Liver (tissue), 9 donors: Measurements from ENCODE around the gene SALL1. TPM values are rescaled to one million over a fixed set of nuclear protein-coding genes. Genes with fewer than 3 reads are reported as not detected.

ENCODE experiments used
- DNase-seq: peaks from one replicate; pipeline ENCODE4 v3.0.0-alpha.2; 2017; ENCODE audit warnings: low spot score
- H3K27ac ChIP-seq, 2 donors: one replicate each; pipeline ENCODE4 v1.7.0; 2013; ENCODE audit warnings: inconsistent platforms in 2 of 2, low read length in 2 of 2, control low read depth in 1 of 2, low read depth in 1 of 2, mild to moderate bottlenecking in 1 of 2
- H3K27me3 ChIP-seq, 4 donors: one replicate each; pipeline versions ENCODE4 v1.6.1 to v1.7.0; 2013; ENCODE audit warnings: low read length in 3 of 4, inconsistent platforms in 1 of 4, mild to moderate bottlenecking in 1 of 4, moderate library complexity in 1 of 4; ENCODE audit not compliant: control insufficient read depth in 4 of 4, insufficient read depth in 4 of 4
- H3K36me3 ChIP-seq, 4 donors: one replicate each; pipeline versions ENCODE4 v1.6.1 to v1.7.0; 2013; ENCODE audit warnings: low read length in 3 of 4, mild to moderate bottlenecking in 3 of 4, low read depth in 1 of 4, moderate library complexity in 1 of 4; ENCODE audit not compliant: control insufficient read depth in 4 of 4, insufficient read depth in 3 of 4
- H3K4me1 ChIP-seq, 4 donors: one replicate each; pipeline versions ENCODE4 v1.6.1 to v1.7.0; 2013; ENCODE audit warnings: low read length in 3 of 4, mild to moderate bottlenecking in 3 of 4, moderate library complexity in 1 of 4; ENCODE audit not compliant: control insufficient read depth in 4 of 4, insufficient read depth in 4 of 4
- H3K4me3 ChIP-seq, 3 donors: one replicate each; pipeline versions ENCODE4 v1.6.1 to v1.7.0; 2013; ENCODE audit warnings: low read length in 3 of 3, control low read depth in 1 of 3, low read depth in 1 of 3, mild to moderate bottlenecking in 1 of 3
- H3K9ac ChIP-seq, 2 donors: one replicate each; pipeline ENCODE4 v1.7.0; 2013; ENCODE audit warnings: low read length in 2 of 2, mild to moderate bottlenecking in 2 of 2, moderate library complexity in 2 of 2, control low read depth in 1 of 2, low read depth in 1 of 2
- H3K9me3 ChIP-seq, 4 donors: one replicate each; pipeline versions ENCODE4 v1.6.1 to v1.7.0; 2013; ENCODE audit warnings: low read length in 3 of 4; ENCODE audit not compliant: control insufficient read depth in 4 of 4
- EGR1 ChIP-seq, 2 donors: IDR thresholded peaks; 2 replicates each; pipeline ENCODE4 v1.6.1; 2016 to 2018; ENCODE audit warnings: antibody characterized with exemption in 2 of 2, low read depth in 2 of 2
- FOXA1 ChIP-seq: IDR thresholded peaks from 2 replicates; pipeline ENCODE4 v1.6.1; 2016; ENCODE audit warnings: antibody characterized with exemption
- FOXA2 ChIP-seq: IDR thresholded peaks from 2 replicates; pipeline ENCODE4 v1.6.1; 2016; ENCODE audit warnings: antibody characterized with exemption
- GABPA ChIP-seq, 2 donors: IDR thresholded peaks in 1 of 2; conservative IDR thresholded peaks in 1 of 2; 2 replicates each; pipeline ENCODE4 v1.6.1; 2016; ENCODE audit warnings: antibody characterized with exemption in 2 of 2, mild to moderate bottlenecking in 1 of 2, moderate library complexity in 1 of 2
- HNF4A ChIP-seq, 2 donors: conservative IDR thresholded peaks; 2 replicates each; pipeline ENCODE4 v1.6.1; 2016; ENCODE audit warnings: antibody characterized with exemption in 2 of 2, mild to moderate bottlenecking in 2 of 2
- HNF4G ChIP-seq: IDR thresholded peaks from 2 replicates; pipeline ENCODE4 v1.6.1; 2016; ENCODE audit warnings: antibody characterized with exemption
- JUND ChIP-seq, 2 donors: IDR thresholded peaks; 2 replicates each; pipeline ENCODE4 v1.6.1; 2016; ENCODE audit warnings: antibody characterized with exemption in 2 of 2
- NR2F2 ChIP-seq: IDR thresholded peaks from 2 replicates; pipeline ENCODE4 v1.6.1; 2016; ENCODE audit warnings: antibody characterized with exemption
- RAD21 ChIP-seq, 2 donors: IDR thresholded peaks; 2 replicates each; pipeline ENCODE4 v1.6.1; 2016; ENCODE audit warnings: antibody characterized with exemption in 2 of 2, mild to moderate bottlenecking in 2 of 2
- RXRA ChIP-seq, 2 donors: IDR thresholded peaks; 2 replicates each; pipeline ENCODE4 v1.6.1; 2017 to 2018; ENCODE audit warnings: antibody characterized with exemption in 2 of 2, mild to moderate bottlenecking in 1 of 2
- SP1 ChIP-seq: IDR thresholded peaks from 2 replicates; pipeline ENCODE4 v1.6.1; 2018; ENCODE audit warnings: antibody characterized with exemption, mild to moderate bottlenecking
- TAF1 ChIP-seq: conservative IDR thresholded peaks from 2 replicates; pipeline ENCODE4 v1.6.1; 2016; ENCODE audit warnings: antibody characterized with exemption, mild to moderate bottlenecking
- YY1 ChIP-seq: IDR thresholded peaks from 2 replicates; pipeline ENCODE4 v1.6.1; 2016; ENCODE audit warnings: antibody characterized with exemption, mild to moderate bottlenecking
- WGBS: extraction: QIAGEN DNeasy Blood & Tissue Kit; methylation state at CpG from one replicate; pipeline ENCODE4 v1.1.7; 2013; 5-methylcytosine and 5-hydroxymethylcytosine counted together
- polyA plus RNA-seq, 2 donors: library from polyadenylated mRNA; stranded (reverse) in 1 of 2; unstranded in 1 of 2; fragments of 200-250 nt in 1 of 2; fragments of >200 nt in 1 of 2; fragmentation: Nextera tagmentation in 1 of 2; extraction: Ambion mirVana in 1 of 2; gene quantifications; one replicate each; pipeline versions ENCODE4 v1.2.1 to v1.2.3, GENCODE V29; 2013 to 2015
- total RNA-seq, 2 donors: library from RNA; depleted of rRNA; stranded (reverse); fragments of >200 nt; gene quantifications; one replicate each; pipeline ENCODE4 v1.2.3, GENCODE V29; 2014
- TF ChIP-seq, protein P1 (sequence below): IDR thresholded peaks from 2 replicates; pipeline ENCODE4 v1.6.1; 2016; ENCODE audit warnings: antibody characterized with exemption
- TF ChIP-seq, protein P2 (sequence below): IDR thresholded peaks from 2 replicates; pipeline ENCODE4 v1.6.1; 2016; ENCODE audit warnings: antibody characterized with exemption
- TF ChIP-seq, protein P3 (sequence below): fragments of 150-350 bp; IDR thresholded peaks from 2 replicates; pipeline ENCODE4 v1.5.1; 2017; ENCODE audit warnings: improper control_type of control experiment, low read depth, low read length; ENCODE audit not compliant: missing input control
- TF ChIP-seq, protein P4 (sequence below): IDR thresholded peaks from 2 replicates; pipeline ENCODE4 v1.6.1; 2016; ENCODE audit warnings: antibody characterized with exemption
- TF ChIP-seq, protein P5 (sequence below): IDR thresholded peaks from 2 replicates; pipeline ENCODE4 v1.6.1; 2016; ENCODE audit warnings: antibody characterized with exemption, mild to moderate bottlenecking
- donor health status: healthy.
- donor health status: healthy.
- donor health status: healthy.
- donor health status: healthy.
- donor health status: healthy.

Gene SALL1
- total and polyA plus RNA-seq, 4 donors, result 1.8 to 13.4 (median 11.7) TPM

DNA sequence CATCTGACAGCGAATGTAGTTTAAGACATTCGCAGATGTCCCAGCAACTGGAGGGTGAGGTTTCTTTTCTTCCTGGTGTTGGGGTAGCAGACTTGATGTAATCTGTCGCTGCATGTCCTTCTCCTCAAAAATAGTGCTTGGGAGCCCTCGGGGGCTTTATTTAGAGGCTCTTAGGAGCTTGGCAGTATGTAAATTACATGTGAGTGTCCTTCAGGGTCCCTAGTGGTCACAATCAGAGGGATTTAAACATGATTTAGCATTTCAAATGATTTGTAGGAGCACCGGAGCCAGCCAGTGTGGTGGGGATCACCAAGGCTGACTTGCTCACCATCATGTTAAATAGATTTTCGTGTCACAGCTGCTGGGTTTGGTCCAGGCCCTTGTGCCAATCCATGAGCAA, 8.8 kb upstream of the SALL1 start:
- Histone ChIP-seq H3K36me3 (no peaks in the 10 kb centered on the region), H3K27me3 (no peaks in the 10 kb centered on the region), H3K4me3 (no peak overlapping the region), H3K9me3 (no peaks in the 10 kb centered on the region), H3K9ac (no peak overlapping the region), H3K4me1 (peaks cover 10 to 23% (median 22%) of the 10 kb centered on the region in 4 donors), H3K27ac (no peak overlapping the region)
- WGBS, result 81% methylated on average over 6 of the region's 6 CpGs
- TF ChIP-seq YY1 (no peak), RXRA (IDR thresholded peaks at IDR 0.05) (no peak), FOXA2 (no peak), TAF1 (no peak), SP1 (no peak), HNF4G (no peak), FOXA1 (no peak), EGR1 (IDR thresholded peaks at IDR 0.05; ENCODE audit: low read depth in 2 of 2) (no peak), HNF4A (conservative IDR thresholded peaks at IDR 0.05) (no peak), RAD21 (IDR thresholded peaks at IDR 0.05) (no peak), JUND (IDR thresholded peaks at IDR 0.05) (no peak), GABPA (IDR thresholded peaks at IDR 0.05 in 1 of 2, conservative IDR thresholded peaks at IDR 0.05 in 1 of 2) (no peak), NR2F2 (no peak)
- TF ChIP-seq, protein P1, sequence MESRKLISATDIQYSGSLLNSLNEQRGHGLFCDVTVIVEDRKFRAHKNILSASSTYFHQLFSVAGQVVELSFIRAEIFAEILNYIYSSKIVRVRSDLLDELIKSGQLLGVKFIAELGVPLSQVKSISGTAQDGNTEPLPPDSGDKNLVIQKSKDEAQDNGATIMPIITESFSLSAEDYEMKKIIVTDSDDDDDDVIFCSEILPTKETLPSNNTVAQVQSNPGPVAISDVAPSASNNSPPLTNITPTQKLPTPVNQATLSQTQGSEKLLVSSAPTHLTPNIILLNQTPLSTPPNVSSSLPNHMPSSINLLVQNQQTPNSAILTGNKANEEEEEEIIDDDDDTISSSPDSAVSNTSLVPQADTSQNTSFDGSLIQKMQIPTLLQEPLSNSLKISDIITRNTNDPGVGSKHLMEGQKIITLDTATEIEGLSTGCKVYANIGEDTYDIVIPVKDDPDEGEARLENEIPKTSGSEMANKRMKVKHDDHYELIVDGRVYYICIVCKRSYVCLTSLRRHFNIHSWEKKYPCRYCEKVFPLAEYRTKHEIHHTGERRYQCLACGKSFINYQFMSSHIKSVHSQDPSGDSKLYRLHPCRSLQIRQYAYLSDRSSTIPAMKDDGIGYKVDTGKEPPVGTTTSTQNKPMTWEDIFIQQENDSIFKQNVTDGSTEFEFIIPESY, result no peak
- TF ChIP-seq, protein P2, sequence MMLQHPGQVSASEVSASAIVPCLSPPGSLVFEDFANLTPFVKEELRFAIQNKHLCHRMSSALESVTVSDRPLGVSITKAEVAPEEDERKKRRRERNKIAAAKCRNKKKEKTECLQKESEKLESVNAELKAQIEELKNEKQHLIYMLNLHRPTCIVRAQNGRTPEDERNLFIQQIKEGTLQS, result no peak
- TF ChIP-seq, protein P3, sequence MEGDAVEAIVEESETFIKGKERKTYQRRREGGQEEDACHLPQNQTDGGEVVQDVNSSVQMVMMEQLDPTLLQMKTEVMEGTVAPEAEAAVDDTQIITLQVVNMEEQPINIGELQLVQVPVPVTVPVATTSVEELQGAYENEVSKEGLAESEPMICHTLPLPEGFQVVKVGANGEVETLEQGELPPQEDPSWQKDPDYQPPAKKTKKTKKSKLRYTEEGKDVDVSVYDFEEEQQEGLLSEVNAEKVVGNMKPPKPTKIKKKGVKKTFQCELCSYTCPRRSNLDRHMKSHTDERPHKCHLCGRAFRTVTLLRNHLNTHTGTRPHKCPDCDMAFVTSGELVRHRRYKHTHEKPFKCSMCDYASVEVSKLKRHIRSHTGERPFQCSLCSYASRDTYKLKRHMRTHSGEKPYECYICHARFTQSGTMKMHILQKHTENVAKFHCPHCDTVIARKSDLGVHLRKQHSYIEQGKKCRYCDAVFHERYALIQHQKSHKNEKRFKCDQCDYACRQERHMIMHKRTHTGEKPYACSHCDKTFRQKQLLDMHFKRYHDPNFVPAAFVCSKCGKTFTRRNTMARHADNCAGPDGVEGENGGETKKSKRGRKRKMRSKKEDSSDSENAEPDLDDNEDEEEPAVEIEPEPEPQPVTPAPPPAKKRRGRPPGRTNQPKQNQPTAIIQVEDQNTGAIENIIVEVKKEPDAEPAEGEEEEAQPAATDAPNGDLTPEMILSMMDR, result no peak
- TF ChIP-seq, protein P4, sequence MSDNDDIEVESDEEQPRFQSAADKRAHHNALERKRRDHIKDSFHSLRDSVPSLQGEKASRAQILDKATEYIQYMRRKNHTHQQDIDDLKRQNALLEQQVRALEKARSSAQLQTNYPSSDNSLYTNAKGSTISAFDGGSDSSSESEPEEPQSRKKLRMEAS, result no peak
- TF ChIP-seq, protein P5, sequence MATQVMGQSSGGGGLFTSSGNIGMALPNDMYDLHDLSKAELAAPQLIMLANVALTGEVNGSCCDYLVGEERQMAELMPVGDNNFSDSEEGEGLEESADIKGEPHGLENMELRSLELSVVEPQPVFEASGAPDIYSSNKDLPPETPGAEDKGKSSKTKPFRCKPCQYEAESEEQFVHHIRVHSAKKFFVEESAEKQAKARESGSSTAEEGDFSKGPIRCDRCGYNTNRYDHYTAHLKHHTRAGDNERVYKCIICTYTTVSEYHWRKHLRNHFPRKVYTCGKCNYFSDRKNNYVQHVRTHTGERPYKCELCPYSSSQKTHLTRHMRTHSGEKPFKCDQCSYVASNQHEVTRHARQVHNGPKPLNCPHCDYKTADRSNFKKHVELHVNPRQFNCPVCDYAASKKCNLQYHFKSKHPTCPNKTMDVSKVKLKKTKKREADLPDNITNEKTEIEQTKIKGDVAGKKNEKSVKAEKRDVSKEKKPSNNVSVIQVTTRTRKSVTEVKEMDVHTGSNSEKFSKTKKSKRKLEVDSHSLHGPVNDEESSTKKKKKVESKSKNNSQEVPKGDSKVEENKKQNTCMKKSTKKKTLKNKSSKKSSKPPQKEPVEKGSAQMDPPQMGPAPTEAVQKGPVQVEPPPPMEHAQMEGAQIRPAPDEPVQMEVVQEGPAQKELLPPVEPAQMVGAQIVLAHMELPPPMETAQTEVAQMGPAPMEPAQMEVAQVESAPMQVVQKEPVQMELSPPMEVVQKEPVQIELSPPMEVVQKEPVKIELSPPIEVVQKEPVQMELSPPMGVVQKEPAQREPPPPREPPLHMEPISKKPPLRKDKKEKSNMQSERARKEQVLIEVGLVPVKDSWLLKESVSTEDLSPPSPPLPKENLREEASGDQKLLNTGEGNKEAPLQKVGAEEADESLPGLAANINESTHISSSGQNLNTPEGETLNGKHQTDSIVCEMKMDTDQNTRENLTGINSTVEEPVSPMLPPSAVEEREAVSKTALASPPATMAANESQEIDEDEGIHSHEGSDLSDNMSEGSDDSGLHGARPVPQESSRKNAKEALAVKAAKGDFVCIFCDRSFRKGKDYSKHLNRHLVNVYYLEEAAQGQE, result no peak
- DNase-seq, result no peak
